ENCODE data around the gene SMTNL2.

GRCh38 chr17:4626734-4627256 lies 42.5 kb downstream of the SMTNL2 start:
- TF ChIP-seq CTCF (IDR thresholded peaks at IDR 0.05; ENCODE audit: low read length) = no peak
- TF ChIP-seq EZH2 (IDR thresholded peaks at IDR 0.05; ENCODE audit: borderline replicate concordance, low read length) = no peak

Data from OCI-LY1 (cell line).